ENCODE measurements around the gene CMKLR1.

CMKLR1 gene, protein sequence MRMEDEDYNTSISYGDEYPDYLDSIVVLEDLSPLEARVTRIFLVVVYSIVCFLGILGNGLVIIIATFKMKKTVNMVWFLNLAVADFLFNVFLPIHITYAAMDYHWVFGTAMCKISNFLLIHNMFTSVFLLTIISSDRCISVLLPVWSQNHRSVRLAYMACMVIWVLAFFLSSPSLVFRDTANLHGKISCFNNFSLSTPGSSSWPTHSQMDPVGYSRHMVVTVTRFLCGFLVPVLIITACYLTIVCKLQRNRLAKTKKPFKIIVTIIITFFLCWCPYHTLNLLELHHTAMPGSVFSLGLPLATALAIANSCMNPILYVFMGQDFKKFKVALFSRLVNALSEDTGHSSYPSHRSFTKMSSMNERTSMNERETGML

DNA sequence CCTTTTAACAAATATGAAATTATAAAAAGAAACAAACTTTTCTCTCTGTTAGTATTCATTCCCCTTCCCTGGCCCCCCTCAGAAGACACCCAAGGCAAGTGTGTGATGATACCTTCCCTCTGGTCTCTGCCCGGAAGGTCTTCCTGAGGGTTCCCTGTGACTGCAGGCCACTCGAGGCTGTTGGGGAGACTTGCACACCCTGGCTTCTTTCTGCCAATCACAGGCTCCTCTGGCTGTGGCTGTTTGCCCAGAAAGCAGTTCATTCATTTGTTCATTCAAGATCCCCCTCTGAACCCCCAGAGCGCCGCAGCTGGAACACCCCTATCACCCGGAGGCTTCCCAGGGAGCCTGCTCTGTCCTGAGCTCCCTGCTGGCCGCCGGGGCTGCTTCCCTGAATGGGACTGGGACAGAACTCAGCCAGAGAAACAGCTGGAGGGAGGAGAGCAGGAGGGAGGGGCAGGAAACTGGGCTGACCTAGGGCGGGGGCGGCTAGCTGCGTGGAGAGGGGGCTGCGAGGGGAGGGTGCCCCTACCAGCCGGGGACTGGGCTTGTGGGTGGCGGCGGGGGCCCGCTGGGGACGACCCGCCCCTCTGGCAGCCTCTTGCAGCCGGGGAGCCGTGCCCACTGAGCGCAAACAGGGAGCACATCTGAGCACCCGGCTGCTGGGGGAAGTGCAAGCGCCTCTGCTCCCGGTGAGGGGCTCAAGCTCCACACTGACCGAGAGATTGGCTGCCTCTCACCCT is at the start of gene CMKLR1:
Gene CMKLR1 (minus strand): TSS at position 397 of the 743 bp plus-strand sequence. CDS start 45,720 bp downstream, outside the sequence.
- TF ChIP-seq, protein P1, sequence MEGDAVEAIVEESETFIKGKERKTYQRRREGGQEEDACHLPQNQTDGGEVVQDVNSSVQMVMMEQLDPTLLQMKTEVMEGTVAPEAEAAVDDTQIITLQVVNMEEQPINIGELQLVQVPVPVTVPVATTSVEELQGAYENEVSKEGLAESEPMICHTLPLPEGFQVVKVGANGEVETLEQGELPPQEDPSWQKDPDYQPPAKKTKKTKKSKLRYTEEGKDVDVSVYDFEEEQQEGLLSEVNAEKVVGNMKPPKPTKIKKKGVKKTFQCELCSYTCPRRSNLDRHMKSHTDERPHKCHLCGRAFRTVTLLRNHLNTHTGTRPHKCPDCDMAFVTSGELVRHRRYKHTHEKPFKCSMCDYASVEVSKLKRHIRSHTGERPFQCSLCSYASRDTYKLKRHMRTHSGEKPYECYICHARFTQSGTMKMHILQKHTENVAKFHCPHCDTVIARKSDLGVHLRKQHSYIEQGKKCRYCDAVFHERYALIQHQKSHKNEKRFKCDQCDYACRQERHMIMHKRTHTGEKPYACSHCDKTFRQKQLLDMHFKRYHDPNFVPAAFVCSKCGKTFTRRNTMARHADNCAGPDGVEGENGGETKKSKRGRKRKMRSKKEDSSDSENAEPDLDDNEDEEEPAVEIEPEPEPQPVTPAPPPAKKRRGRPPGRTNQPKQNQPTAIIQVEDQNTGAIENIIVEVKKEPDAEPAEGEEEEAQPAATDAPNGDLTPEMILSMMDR (conservative IDR thresholded peaks at IDR 0.05; ENCODE audit: low read depth), result no peak
- H3K27ac ChIP-seq, result no peak within 1 kb of the TSS
- no peak for DNase-seq (ENCODE audit: low spot score)
- CTCF ChIA-PET, result no interaction called here
- POLR2A ChIA-PET (ENCODE audit: low non-redundant PET), result no interaction called here

DNA sequence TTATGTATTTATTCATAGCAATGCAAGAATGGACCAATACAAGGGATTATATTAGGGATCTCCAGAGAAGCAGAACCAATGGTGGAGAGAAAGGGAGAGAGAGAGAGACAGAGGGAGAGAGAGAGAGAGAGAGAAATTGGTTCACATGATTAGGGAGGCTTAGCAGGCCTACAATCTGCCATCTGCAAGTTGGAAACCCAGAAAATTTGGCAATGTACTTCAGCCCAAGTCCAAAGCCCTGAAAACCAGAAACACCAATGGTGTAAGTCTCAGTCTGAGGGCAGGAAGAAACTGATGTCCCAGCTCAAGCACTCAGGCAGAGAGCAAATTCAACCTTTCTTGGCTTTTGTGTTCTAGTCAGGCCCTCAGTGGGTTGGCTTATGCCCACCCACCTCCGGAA is 48.7 kb upstream of the CMKLR1 start:
- CTCF ChIA-PET, result no interaction called here
- POLR2A ChIA-PET (ENCODE audit: low non-redundant PET), result no interaction called here
- H3K27ac ChIP-seq, result no peak overlapping the region
- TF ChIP-seq, protein P1 (conservative IDR thresholded peaks at IDR 0.05; ENCODE audit: low read depth), result no peak
- DNase-seq (ENCODE audit: low spot score), result no peak

DNA sequence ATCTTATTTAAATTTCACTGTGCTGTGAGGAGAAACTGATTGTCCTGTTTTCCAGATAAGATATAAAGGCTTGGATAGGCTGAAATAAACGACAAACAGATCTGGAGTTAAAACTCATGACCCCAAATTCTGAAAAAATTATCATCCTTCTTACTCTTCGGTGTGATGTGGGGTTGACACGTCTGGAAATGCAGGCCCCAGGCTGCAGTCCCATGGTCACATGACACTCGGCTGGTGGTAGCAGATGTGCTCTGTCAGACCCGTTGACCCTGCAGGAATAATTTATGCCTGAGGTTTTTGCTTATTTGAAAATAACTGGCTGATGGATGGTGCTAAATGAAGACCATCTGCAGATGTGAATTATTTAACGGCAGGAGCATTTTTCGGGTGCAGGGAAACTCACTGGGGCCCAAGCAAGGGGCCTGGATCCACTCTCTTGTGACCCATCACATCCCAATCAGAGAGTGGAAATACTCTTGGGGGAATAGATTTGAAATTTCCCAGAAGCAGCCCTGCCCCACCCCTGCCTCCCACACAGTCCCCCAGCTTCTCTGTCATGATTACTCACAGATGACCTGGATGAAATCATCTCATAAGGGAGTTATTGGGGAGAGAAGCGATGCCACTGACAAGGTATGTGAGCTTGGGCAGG is 47.7 kb upstream of the CMKLR1 start:
- no peak for DNase-seq (ENCODE audit: low spot score)
- CTCF ChIA-PET, result no interaction called here
- H3K27ac ChIP-seq, result no peak overlapping the region
- TF ChIP-seq, protein P1 (conservative IDR thresholded peaks at IDR 0.05; ENCODE audit: low read depth), result no peak
- POLR2A ChIA-PET (ENCODE audit: low non-redundant PET), result no interaction called here

DNA sequence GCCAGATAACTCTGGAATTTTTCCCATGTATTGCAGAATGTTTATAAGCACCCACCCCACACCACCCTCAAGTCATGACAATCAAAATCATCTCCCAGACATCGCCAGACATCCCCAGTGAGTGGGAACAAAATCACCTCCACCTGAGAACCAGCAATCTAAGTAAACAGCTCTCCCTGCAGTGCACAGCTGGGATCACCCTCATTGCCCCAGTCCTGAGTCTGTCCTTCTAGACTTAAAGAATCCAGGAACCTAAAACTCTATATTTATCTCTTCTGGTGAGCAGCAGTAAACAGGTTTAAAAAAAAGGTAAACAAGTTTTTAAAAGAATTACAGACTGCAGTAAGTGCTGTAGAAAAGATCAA is 43.3 kb upstream of the CMKLR1 start:
- POLR2A ChIA-PET (ENCODE audit: low non-redundant PET), result no interaction called here
- no peak for DNase-seq (ENCODE audit: low spot score)
- TF ChIP-seq, protein P1 (conservative IDR thresholded peaks at IDR 0.05; ENCODE audit: low read depth), result no peak
- H3K27ac ChIP-seq, result no peak overlapping the region
- CTCF ChIA-PET, result no interaction called here

DNA sequence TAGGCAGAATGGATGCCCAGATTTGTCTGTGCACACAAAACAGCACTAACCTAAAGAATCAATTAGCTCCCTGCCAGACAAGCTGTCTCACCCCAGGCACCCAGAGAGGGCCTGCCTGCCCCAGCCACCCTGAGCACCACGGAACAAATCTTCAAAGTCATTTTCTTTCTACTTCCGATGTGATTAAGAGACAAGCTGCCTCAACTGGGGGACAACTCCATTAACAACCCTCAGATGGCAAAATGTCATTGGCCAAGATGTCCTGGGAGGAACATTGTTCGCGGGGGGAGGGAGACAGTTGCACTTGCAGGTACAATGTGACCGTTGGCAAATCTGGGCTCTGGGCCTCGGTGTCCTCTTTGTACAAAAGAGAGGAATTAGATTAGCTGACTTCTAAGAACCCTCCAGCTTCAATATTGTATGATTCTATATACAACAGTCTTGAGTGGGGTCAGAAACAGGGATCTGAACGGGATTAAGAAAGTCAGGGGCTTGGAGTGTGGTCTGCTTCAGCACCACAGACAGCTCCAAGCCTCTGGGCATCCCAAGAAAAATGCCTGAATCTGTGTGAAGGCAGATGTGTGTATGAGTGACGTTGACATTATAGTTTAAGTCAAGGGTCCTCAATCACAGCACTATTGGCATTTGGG is 42.8 kb upstream of the CMKLR1 start:
- no peak overlapping the region for H3K27ac ChIP-seq
- ChIA-PET POLR2A (ENCODE audit: low non-redundant PET) (no interaction called here), CTCF (no interaction called here)
- TF ChIP-seq, protein P1 (conservative IDR thresholded peaks at IDR 0.05; ENCODE audit: low read depth), result no peak
- peak; percentile 16 for DNase-seq (ENCODE audit: low spot score)

DNA sequence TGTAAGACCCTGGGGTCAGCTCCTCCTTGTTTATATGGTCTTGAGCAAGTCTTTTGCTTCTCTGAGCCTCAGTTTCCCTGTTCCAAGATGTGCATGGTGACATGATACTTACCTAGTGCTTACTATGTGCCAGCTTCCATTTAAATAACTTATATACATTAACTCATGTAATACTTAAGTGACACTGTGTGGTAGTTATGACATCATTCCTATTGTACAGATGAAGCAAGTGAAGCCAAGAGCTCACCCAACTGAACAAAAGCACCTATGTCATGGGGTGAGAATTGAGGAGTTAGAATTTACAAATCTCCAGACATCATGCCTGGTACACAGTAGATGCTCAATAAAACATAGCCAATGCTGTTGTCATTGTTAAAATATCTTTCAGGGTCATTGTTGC is 41.3 kb upstream of the CMKLR1 start:
- TF ChIP-seq, protein P1 (conservative IDR thresholded peaks at IDR 0.05; ENCODE audit: low read depth), result no peak
- ChIA-PET POLR2A (ENCODE audit: low non-redundant PET) (no interaction called here), CTCF (no interaction called here)
- no peak overlapping the region for H3K27ac ChIP-seq
- DNase-seq (ENCODE audit: low spot score), result no peak
